Pancreas (tissue), 10 donors: ENCODE data around the gene DNAH1. TPM values are rescaled to one million over a fixed set of nuclear protein-coding genes. Genes with fewer than 3 reads are reported as not detected.
"Not testable (repeated sequence)": the region's sequence is repeated elsewhere in the genome, so short reads cannot be mapped to it uniquely, and the experiment has no call there.

Source experiments
- ATAC-seq, 4 donors: fragments of 200-7000 bp; cut with Tn5 transposase; one replicate each; pipeline versions ENCODE4 v1.8.0 to v1.9.1; 2020; ENCODE audit warnings: mild to moderate bottlenecking in 4 of 4, moderate library complexity in 4 of 4
- DNase-seq, 6 donors: peaks; one replicate each; pipeline ENCODE4 v3.0.0-alpha.2; 2020
- FAIRE-seq: peaks from 2 replicates; lab custom pipeline; 2012; peaks lifted over from hg19 to GRCh38; lab: Jason Lieb, UNC
- H3K27ac ChIP-seq, 4 donors: fragments of 200-600 bp; sonication (generic); 1 replicate in 3 of 4; 2 replicates in 1 of 4; pipeline versions ENCODE4 v1.5.0 to v1.8.0; 2020
- H3K27me3 ChIP-seq, 4 donors: fragments of 200-600 bp; one replicate each; pipeline ENCODE4 v1.8.0; 2021
- H3K36me3 ChIP-seq, 3 donors: fragments of 200-600 bp; sonication (generic) in 1 of 3; one replicate each; pipeline versions ENCODE4 v1.5.0 to v1.8.0; 2020 to 2021
- H3K4me1 ChIP-seq, 3 donors: fragments of 200-600 bp; one replicate each; pipeline ENCODE4 v1.8.0; 2021
- H3K4me3 ChIP-seq, 4 donors: fragments of 200-600 bp; sonication (generic) in 2 of 4; one replicate each; pipeline versions ENCODE4 v1.5.0 to v1.8.0; 2020 to 2021
- H3K9me3 ChIP-seq, 4 donors: fragments of 200-600 bp; one replicate each; pipeline ENCODE4 v1.8.0; 2021
- CTCF ChIP-seq, 4 donors: fragments of 200-600 bp; sonication (generic) in 3 of 4; IDR thresholded peaks; one replicate each; pipeline versions ENCODE4 v1.5.0 to v1.8.0; 2021; ENCODE audit warnings: antibody characterized with exemption in 4 of 4
- WGBS, 2 donors: extraction: QIAGEN DNeasy Blood & Tissue Kit; methylation state at CpG; one replicate each; pipeline ENCODE4 v1.1.7; 2013; 5-methylcytosine and 5-hydroxymethylcytosine counted together
- intact Hi-C, 3 donors: fragments of 100-400 bp; cut with DNase I; formaldehyde crosslinking; loops; one replicate each; pipeline versions ENCODE4 v1.11.1 to v1.14.2; 2022
- polyA plus RNA-seq, 2 donors: library from polyadenylated mRNA; stranded (reverse); fragments of 200-250 nt; gene quantifications; one replicate each; pipeline ENCODE4 v1.2.3, GENCODE V29; 2013
- total RNA-seq, 6 donors: library from RNA; stranded (reverse); fragmentation: NEBNext Ultra II Directional in 4 of 6; extraction: Animal tissue kit (Norgen Biotek cat#: 25700) in 4 of 6; gene quantifications; one replicate each; pipeline versions ENCODE4 v1.2.1 to v1.2.4, GENCODE V29; 2021 to 2023
- donor health status: healthy with polysubstance abuse.
- donor health status: DM: no; HTN: no; CAD: no; lungs with moderate emphysema.
- donor health status: DM: no; HTN: no; CAD: no.
- donor health status: control.
- donor health status: control.
- donor health status: Bipolar disorder and iron deficiency.
- donor health status: DM: yes; HTN: yes; CAD: no.
- donor health status: DM: no; HTN: no; CAD: no.
- donor health status: DM: no; HTN: no; CAD: no.
- donor health status: DM: yes; HTN: yes; CAD: no.

The DNAH1 gene
- total and polyA plus RNA-seq, 8 donors: 2.9 to 11.4 (median 4.6) TPM

GRCh38 chr3:52331906-52332305, 15.8 kb downstream of the DNAH1 start:
- DNase-seq: peak in 1 of 6 donors; percentile 3
- no peak for ATAC-seq
- intact Hi-C loops: no loop called here
- H3K27ac ChIP-seq: no peak overlapping the region
- WGBS, 2 donors: 92 to 94% methylated on average over 15 of the region's 15 CpGs
- no peaks in the 10 kb centered on the region for H3K4me1 ChIP-seq
- H3K9me3 ChIP-seq: no peaks in the 10 kb centered on the region
- FAIRE-seq: no peak
- no peaks in the 10 kb centered on the region for H3K27me3 ChIP-seq
- no peak overlapping the region for H3K4me3 ChIP-seq
- no peak for TF ChIP-seq CTCF (IDR thresholded peaks at IDR 0.05)
- no peaks in the 10 kb centered on the region for H3K36me3 ChIP-seq

GRCh38 chr3:52333869-52334557, 17.9 kb downstream of the DNAH1 start:
- intact Hi-C loops: no loop called here
- Histone ChIP-seq H3K36me3 (no peaks in the 10 kb centered on the region), H3K4me3 (no peak overlapping the region), H3K27me3 (no peaks in the 10 kb centered on the region), H3K27ac (no peak overlapping the region), H3K9me3 (no peaks in the 10 kb centered on the region), H3K4me1 (no peaks in the 10 kb centered on the region)
- 94 to 95% methylated on average over 4 of the region's 4 CpGs for WGBS, 2 donors
- TF ChIP-seq CTCF (IDR thresholded peaks at IDR 0.05): no peak
- ATAC-seq (no peak), FAIRE-seq (no peak), DNase-seq (no peak)

GRCh38 chr3:52338131-52338530, 22.0 kb downstream of the DNAH1 start:
- H3K27me3 ChIP-seq, ATAC-seq, FAIRE-seq, H3K4me3 ChIP-seq, H3K4me1 ChIP-seq, H3K36me3 ChIP-seq, H3K27ac ChIP-seq, H3K9me3 ChIP-seq, DNase-seq: not testable (repeated sequence)
- intact Hi-C loops: loop anchor here in 1 of 3 donors (5.0 kb wide), 1 partner anchor 116 kb away; no protein-coding TSS in a partner anchor
- 91 to 93% methylated on average over 8 of the region's 8 CpGs for WGBS, 2 donors

- Histone ChIP-seq H3K4me3 (no peak overlapping the region), H3K9me3 (no peaks in the 10 kb centered on the region), H3K27ac (no peak overlapping the region), H3K4me1 (no peaks in the 10 kb centered on the region), H3K36me3 (no peaks in the 10 kb centered on the region), H3K27me3 (no peaks in the 10 kb centered on the region)
- DNase-seq (peak in 3 of 6 donors; percentile 39 to 51 (median 43)), FAIRE-seq (peak; percentile 47), ATAC-seq (peak; percentile 55 to 94 (median 90))
- intact Hi-C loops: loop anchor here in 2 of 3 donors (5.0 kb wide), 3 partner anchors 47 to 117 kb away; no protein-coding TSS in a partner anchor
- 0 to 1% methylated on average over 3 of the region's 3 CpGs for WGBS, 2 donors
- peak in 3 of 4 donors; percentile 21 to 49 (median 41) for TF ChIP-seq CTCF (IDR thresholded peaks at IDR 0.05)
These were observed 23.5 kb downstream of the DNAH1 start for GRCh38 chr3:52339612-52340011.

- DNase-seq (no peak), FAIRE-seq (no peak), ATAC-seq (no peak)
- WGBS, 2 donors: 80 to 84% methylated on average over 5 of the region's 5 CpGs
- no peaks in the 10 kb centered on the region for H3K36me3 ChIP-seq
- no peak overlapping the region for H3K4me3 ChIP-seq
- intact Hi-C loops: loop anchor here in 2 of 3 donors (5.0 kb wide), 3 partner anchors 49 to 119 kb away; no protein-coding TSS in a partner anchor
- no peak for TF ChIP-seq CTCF (IDR thresholded peaks at IDR 0.05)
- no peaks in the 10 kb centered on the region for H3K27me3 ChIP-seq
- no peaks in the 10 kb centered on the region for H3K4me1 ChIP-seq
- no peak overlapping the region for H3K27ac ChIP-seq
- H3K9me3 ChIP-seq: no peaks in the 10 kb centered on the region
These were observed 25.0 kb downstream of the DNAH1 start for GRCh38 chr3:52341123-52341522.
